GM19099 (cell line): ENCODE data around the gene AKTIP.

ENCODE experiments used
- POLR2A ChIP-seq: IDR thresholded peaks from 3 replicates; pipeline ENCODE4 v1.6.1; 2011; ENCODE audit warnings: low read depth; ENCODE audit not compliant: insufficient read length; ENCODE audit errors: extremely low read depth

The AKTIP gene

DNA sequence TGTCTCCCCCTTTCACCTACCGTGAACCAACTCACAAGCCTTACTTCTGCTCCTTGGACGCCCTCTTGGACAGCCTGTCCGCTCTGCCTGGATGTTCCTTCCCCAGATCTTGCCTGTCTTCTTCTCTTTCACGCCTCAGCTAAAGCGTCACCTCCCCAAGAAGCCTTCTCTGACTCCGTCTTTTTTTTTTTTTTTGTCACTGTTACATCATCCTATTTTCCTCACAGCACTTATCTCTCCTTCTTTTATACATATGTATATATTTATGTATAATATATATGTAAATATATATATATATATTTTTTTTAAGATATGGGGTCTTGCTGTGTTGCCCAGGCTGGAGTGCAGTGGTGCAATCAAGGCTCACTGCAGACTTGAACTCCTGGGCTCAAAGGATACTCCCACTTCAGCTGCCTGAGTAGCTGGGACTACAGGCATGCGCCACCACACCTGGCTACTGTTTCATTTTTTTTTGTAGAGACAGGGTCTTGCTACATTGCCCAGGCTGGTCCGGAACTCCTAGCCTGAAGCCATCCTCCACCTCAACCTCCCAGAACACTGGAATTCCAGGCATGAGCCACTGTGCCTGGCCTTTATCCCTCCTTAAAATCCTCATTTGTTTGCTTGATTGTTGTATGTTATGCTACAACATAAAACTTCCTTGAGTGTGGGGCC is 16.5 kb upstream of the AKTIP start:
- no peak for TF ChIP-seq POLR2A

DNA sequence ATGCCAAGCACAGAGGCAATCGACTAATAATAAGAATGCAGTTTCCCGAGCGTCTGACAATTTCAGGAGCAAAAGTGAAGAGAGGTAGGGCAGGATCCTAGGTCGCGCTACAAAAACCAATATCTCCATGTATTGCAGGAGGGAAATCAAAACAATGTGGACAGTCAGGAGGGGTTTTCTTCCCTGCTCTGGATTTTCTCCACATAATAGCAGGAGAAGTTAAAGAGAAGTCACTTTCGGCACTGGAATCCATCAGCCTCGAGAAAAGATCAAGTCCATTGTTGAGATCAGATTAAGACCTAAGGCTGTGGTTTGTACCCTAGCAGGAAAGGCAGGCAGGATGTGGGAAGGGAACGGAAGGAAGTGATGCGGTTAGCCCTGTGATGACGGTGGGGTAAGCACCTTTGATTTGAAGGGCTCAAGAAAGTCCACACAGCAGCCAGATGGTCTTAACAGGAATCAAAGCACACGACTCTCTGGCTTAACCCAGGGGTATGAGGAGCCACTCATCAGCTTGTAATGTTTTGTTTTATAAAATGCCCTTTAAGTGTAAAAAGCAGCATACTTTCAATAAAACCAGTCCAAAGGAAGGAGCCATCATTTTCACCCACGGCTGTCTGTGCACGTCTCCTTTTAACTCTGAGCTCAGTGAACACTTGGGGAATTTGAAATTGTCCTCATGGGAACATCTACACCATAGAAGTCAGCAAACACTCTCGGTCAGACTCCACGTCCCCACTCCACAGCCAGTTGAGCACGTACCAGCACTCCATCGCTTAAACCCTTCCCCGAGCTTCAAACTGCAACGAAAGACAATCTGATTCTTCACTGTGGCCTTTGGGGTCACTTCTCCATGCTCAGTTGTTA is 15.8 kb upstream of the AKTIP start:
- peak; percentile 49 for TF ChIP-seq POLR2A

DNA sequence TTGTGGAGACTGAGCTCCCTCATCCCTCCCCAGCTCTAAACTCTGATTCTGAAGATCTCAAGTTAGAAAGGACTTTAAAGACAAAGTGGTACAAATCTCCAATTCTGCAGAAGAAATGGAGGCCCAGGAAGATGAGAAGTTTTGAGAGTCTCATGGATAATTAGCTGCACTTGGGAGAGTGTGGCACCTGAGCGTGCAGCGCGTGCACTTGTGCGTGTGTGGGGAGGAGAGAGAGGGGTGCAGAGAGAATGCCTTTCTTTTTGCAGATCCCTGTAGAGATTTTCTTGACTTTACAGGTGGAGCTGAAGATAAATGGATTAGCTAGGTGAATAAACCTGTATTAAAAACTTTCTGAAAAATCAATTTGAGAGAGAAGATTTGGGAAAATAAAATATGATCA is 14.8 kb upstream of the AKTIP start:
- TF ChIP-seq POLR2A = no peak

DNA sequence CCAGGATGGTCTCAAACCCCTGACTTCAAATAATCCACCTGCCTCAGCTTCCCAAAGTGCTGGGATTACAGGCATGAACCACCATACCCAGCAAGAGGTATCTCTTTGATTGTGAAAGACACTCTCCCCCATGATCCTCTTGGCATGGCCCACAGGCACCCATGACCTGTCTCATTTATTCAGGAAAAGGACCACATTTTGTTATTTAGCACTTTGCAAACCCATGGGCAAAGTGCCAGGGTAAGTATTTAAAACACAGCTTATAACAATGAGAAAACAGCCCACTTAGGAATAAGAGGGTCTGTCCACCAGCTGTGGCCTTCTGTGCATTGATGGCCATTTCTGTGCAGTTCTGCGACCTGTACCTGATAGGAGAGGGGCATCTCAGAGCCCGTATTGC is 12.8 kb upstream of the AKTIP start:
- TF ChIP-seq POLR2A = no peak

DNA sequence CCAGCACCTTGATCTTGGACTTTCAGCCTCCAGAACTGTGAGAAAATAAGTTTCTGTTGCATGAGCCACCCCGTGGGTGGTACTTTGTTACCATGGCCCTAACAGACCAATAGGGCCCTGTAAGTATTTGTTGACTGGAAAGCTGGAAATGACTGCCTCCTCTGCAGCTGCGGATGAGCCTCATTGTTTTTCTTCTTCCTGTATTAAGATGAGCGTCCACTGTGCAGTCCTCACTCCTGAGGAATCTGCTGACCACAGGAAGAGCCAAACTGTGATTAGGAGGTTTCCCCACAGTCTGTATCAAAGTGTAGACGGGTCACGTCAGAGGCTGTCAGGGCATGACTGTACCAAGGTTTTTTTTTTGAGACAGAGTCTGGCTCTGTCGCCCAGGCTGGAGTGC is 12.2 kb upstream of the AKTIP start:
- no peak for TF ChIP-seq POLR2A

DNA sequence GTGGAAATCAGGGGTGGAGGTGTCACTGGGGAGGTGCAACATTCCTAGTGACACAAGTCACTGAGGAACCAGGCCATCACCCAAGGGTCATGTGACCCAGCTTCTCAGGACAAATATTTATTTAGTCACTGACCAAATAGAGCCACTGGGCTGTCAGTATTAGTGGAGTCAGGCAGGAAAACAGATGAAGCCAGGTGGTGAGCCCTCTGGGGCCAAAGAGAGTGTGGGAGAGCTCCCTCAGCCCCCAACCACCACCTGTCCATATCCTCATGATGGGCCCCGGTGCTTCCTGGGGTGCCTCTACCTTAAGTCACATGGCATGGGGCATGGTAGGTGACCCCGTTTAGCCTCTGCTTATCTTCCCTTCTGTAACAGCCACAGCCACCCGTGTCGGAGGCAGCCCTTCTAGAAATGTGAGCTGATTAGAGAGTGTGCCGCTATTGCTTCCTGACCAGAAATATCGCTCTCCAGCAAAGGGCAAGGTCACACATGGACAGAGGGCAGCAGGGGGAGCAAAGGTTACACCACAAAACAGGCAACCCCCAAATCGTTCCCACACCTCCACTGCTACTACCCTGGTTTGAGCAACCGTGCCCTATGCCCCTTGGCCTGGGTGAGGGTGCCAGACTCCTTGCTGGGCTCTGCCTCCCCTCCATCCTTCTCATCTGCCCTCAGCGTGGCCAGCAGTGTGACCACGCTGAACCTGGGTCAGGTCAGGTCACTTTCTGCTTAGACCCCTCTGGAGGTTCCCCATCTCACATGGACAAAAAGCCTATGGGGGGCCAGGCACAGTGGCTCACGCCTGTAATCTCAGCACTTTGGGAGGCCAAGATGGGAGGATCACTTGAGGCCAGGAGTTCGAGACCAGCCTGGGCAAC is 8.6 kb upstream of the AKTIP start:
- TF ChIP-seq POLR2A = no peak

DNA sequence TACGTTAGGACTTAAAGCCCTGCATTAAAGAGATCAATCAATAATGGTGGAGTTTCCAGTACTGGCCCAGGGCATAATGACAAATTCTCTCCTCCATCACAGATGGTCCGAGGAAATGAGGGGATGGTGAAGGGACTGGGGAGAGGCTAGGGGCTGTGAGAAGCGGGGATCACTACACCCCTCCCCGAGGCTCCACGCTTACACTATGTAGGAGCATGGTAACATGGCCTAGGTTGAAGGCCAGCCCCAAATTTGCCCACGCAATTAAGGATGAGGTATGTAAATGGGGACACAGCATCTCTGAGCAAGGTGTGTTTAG is 8.0 kb upstream of the AKTIP start:
- TF ChIP-seq POLR2A = no peak

DNA sequence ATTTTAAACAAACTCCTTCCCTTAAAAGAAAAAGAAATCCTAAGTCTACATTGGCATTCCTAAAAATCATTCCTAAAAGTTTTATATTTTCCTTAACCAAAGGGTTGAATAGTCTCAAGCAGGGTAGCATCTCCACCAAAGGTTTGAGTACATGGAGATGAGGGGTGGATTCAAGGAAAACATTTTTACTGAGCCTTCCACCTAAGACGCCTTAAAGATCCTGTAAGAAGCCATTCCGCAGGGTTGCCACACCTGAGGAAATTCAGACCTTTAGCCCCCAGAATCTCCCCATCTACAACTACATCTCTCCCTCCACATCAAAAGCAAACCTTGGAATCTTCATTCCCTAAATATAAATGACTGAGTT is 7.7 kb upstream of the AKTIP start:
- TF ChIP-seq POLR2A = no peak

DNA sequence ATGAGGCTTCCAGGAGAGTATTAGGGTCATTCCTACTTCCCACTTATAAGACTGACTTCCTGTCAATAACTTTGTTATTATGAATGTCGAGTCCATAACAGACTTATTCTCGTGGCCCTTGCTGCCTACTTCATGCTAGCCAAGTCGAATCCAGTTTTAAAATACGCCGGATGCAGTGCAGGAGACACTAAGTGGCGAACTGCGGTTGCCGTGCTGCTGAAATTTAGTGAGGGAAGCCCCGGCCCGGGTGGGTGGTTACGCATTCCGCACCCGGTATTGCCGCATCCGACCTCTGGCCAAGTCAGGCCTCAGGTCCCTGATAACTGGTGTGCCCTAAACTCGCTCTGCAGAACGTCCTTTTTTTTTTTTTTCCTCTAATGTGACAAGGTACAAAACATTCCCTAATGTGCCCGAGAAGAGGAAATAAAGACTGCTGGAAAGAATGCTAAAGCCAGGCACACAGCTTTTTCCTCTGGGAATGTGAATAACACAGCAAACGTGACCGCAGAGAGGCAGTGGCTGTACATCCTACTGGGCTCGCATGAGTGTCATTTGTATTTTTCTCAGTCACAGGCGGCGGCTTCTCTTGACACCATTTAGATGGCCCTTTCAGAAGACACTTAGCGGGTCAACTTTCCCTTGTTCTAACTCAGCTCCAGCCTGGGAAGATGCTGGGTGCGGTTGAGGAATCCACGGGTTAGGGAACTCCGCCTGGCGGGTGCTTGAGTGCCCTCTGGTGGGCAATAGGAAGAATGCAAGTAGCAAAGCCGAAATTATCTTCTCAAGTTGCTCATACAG is 7.1 kb upstream of the AKTIP start:
- TF ChIP-seq POLR2A = no peak

DNA sequence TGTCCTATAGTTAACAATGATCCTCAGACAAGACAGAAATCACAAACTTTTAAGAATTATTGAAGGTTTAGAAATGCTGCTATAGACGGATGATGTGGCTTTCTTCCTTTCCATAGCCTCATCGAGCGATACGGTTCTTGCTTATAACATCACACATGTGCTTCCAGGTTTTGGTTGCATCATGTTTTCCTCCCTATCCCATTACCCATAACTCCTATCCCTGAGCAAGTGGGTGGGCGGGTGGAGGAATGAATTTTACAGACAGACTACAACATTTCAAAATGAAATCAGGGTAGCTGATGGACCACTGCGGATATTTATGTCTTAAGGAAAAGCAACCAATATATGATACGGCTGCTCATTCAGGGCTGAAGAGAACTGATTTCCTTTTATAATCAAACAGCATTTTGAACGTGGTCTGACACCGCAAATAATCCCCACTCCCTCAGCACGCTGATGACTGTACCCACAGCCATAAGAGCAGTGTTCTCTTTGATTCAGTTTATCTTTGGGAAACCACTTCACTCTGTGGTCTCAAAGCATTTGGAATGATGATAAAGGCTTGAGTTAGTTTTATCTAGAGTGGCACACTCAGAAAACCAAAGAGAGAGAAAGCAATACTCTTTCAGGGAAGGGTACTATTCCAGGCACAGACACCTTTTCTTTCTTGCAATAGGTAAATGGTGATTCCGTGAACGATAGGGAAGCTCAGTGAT is 4.6 kb upstream of the AKTIP start:
- TF ChIP-seq POLR2A = no peak

DNA sequence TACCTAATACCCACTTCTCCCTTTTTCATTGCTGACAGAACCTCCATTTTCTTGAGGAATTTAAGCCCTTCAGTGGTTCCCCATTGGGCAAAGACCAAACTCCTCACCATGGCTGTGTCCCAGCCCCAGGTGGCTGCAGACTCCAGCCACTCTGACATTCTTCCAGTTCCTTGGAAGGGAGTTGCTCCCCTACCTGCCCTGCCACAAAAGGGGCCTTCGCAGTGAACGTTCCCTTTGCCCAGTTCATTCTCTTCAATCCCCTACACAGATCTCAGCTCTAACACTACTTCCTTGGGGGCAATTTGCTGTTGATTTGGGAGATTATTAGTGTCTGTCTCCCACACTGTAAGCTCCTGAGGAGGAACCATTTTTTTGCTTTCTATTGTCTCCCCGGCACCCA is 3.2 kb upstream of the AKTIP start:
- TF ChIP-seq POLR2A = no peak

DNA sequence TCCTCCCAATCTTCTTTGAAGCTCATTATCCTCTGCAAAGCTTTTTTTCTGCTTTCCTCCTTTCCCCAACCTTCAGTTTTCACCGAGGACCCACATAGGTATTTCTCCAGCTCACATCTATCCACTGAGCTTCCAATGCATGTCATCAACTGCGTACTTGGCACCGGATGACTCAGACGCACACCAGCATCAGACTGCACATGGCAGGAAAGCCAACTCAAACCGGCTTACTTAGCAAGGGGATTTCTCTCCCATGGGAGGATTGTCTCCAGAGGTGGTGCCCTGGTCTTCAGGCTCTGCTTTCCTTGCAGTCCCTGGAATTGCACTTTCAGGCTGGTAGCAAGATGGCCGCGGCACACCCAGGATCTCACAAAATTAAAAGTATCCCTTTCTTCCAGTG is 1.7 kb upstream of the AKTIP start:
- no peak for TF ChIP-seq POLR2A

DNA sequence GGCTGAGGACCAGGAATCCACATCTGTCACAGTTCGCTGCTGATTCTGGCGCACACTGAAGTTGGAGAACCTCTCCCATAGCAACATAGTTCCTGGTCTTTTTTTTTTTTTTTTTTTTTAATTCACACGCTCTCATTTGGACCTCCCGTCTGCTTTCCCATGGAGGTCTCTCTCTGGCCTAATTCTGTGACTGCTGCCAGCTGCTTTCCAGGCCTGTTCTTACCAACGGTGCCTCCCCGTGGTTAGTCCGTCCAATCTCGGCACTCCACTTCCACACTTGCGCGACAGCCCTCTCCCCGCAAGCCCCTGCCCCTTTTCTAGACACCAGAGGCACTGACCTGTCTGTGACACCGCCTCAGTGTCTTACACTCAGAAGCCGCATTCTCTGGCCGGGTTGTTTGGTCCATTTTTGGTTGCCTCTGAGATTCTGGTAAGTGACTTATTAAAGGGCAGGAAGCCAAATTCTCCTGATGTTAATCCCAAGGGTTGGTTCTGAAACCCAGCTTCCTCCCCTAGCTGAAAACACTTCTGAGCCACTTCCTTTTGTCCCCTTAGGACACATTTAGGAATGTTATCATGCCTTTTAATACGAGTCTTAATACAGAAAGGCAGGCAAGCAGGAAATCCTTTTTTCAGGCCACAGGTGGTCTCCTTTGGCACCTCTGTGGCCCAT is 1.1 kb upstream of the AKTIP start:
- TF ChIP-seq POLR2A = no peak
